BLaER1 treated with 17β-estradiol and CSF1 and Interleukin-3, amounts not matched to agents 10 nM and 100 nM (cell line): Measurements from ENCODE around the gene ZNF691.
"Not testable (repeated sequence)": the region's sequence is repeated elsewhere in the genome, so short reads cannot be mapped to it uniquely, and the experiment has no call there.

Experiments used
- H3K27ac ChIP-seq, 11 experiments: shearing (Covaris generic); formaldehyde crosslinking; 2 replicates each; pipeline ENCODE4 v1.8.1; 2022
- H3K27me3 ChIP-seq, 11 experiments: shearing (Covaris generic); formaldehyde crosslinking; 2 replicates each; pipeline ENCODE4 v1.8.1; 2022
- H3K36me3 ChIP-seq, 11 experiments: shearing (Covaris generic); formaldehyde crosslinking; 2 replicates each; pipeline ENCODE4 v1.8.1; 2022
- H3K4me1 ChIP-seq, 10 experiments: shearing (Covaris generic); formaldehyde crosslinking; 2 replicates each; pipeline ENCODE4 v1.8.1; 2022
- H3K4me2 ChIP-seq, 11 experiments: shearing (Covaris generic); formaldehyde crosslinking; 2 replicates each; pipeline ENCODE4 v1.8.1; 2022
- H3K4me3 ChIP-seq, 10 experiments: shearing (Covaris generic); formaldehyde crosslinking; 2 replicates each; pipeline ENCODE4 v1.8.1; 2022
- H3K9ac ChIP-seq, 11 experiments: shearing (Covaris generic); formaldehyde crosslinking; 2 replicates each; pipeline ENCODE4 v1.8.1; 2022
- H3K9me3 ChIP-seq, 11 experiments: shearing (Covaris generic); formaldehyde crosslinking; replicated peaks in 1 of 11; 2 replicates each; pipeline ENCODE4 v1.8.1; 2022
- H4K20me1 ChIP-seq, 11 experiments: shearing (Covaris generic); formaldehyde crosslinking; 2 replicates each; pipeline ENCODE4 v1.8.1; 2022
- Cebpa-rat ChIP-seq, 11 experiments: shearing (Covaris generic); IDR thresholded peaks; 2 replicates each; pipeline ENCODE4 v1.8.1; 2022

ZNF691 gene

DNA sequence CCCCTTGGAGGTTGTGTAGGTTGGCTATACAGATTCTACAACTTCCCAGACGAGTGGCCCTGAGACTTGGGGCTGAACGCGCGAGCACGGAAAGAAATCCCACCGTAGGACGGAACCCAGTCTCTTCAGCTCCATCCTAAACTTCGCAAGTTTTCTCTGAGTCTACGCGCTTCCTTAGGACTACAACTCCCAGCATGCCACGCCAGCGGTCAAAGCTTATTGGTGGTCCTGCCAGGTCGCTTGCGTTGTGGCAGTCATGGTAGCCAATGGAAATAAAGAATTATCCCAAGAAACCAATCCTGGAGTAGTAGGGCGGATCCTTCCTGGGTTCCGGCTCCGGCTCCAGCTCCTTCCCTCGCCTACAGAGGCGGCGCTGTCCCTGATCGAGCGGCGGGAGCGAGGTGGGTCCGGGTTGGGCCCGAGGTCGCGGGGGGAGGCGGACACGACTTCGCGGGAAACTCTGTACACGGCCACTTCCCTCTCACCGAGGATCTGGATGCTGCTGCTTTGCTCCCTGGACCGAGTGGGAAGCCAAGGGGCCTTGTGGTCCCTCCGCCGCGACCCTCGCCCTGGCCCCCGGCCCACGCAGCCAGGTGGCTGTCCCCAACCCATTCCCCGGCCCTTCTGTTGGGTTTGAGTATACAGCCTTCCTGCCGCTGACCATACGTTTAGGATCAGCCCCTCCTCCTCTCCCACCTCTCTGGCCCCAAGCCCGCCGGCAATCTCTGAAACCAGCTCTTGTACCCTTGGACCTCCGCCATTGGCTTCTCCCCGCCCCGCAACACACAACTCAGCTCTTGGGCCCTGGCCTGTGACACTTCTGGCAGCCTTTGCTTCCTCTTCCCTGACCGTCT is at the start of gene ZNF691:
Gene ZNF691, plus strand, starts transcription at position 357 of the 854 bp plus-strand sequence. CDS start 3,046 bp downstream, outside the sequence.
- no peak for TF ChIP-seq Cebpa-rat (IDR thresholded peaks at IDR 0.05)
- Histone ChIP-seq H3K4me1 (peaks cover 14 to 28% (median 17%) of the 10 kb centered on the region in 10 experiments), H3K4me3 (peak within 1 kb of the TSS; percentile 77 to 97 (median 87)), H3K27me3 (no peaks in the 10 kb centered on the region), H3K9me3 (peaks cover 14 to 24% (median 19%) of the 10 kb centered on the region in 11 experiments), H3K36me3 (peaks cover 24 to 52% (median 37%) of the 10 kb centered on the region in 11 experiments), H4K20me1 (no peaks in the 10 kb centered on the region), H3K27ac (peak within 1 kb of the TSS; percentile 84 to 94 (median 88)), H3K4me2 (peak within 1 kb of the TSS; percentile 86 to 93 (median 90)), H3K9ac (peak within 1 kb of the TSS; percentile 83 to 94 (median 90))

- TF ChIP-seq Cebpa-rat (IDR thresholded peaks at IDR 0.05): no peak
- H3K36me3 ChIP-seq: no peaks in the 10 kb centered on the region
- H3K9ac ChIP-seq: no peak overlapping the region
- H3K27me3 ChIP-seq: no peaks in the 10 kb centered on the region
- H4K20me1 ChIP-seq: no peaks in the 10 kb centered on the region
- no peaks in the 10 kb centered on the region for H3K9me3 ChIP-seq
- H3K4me1 ChIP-seq: peaks cover 0 to 8% (median 3%) of the 10 kb centered on the region in 10 experiments; a peak in 9 of 20 replicates
- H3K4me2 ChIP-seq: no peak overlapping the region
- no peak overlapping the region for H3K27ac ChIP-seq
- no peak overlapping the region for H3K4me3 ChIP-seq
These were observed 49.0 kb upstream of the ZNF691 start for GRCh38 chr1:42797414-42797813.

- Histone ChIP-seq H4K20me1 (no peaks in the 10 kb centered on the region), H3K9ac (no peak overlapping the region), H3K27ac (no peak overlapping the region), H3K36me3 (no peaks in the 10 kb centered on the region), H3K27me3 (no peaks in the 10 kb centered on the region), H3K4me1 (peaks cover 0 to 8% (median 3%) of the 10 kb centered on the region in 10 experiments; a peak in 9 of 20 replicates), H3K4me3 (no peak overlapping the region), H3K9me3 (no peaks in the 10 kb centered on the region), H3K4me2 (no peak overlapping the region)
- no peak for TF ChIP-seq Cebpa-rat (IDR thresholded peaks at IDR 0.05)
These were observed 48.4 kb upstream of the ZNF691 start for GRCh38 chr1:42797979-42798378.

- H3K4me1 ChIP-seq: peaks cover 0 to 8% (median 3%) of the 10 kb centered on the region in 10 experiments; a peak in 9 of 20 replicates
- H3K4me3 ChIP-seq: no peak overlapping the region
- TF ChIP-seq Cebpa-rat (IDR thresholded peaks at IDR 0.05): no peak
- H3K36me3 ChIP-seq: peaks cover 23 to 35% (median 26%) of the 10 kb centered on the region in 11 experiments
- H3K27me3 ChIP-seq: no peaks in the 10 kb centered on the region
- H3K9ac ChIP-seq: no peak overlapping the region
- H3K27ac ChIP-seq: no peak overlapping the region
- no peak overlapping the region for H3K4me2 ChIP-seq
- H4K20me1 ChIP-seq: no peaks in the 10 kb centered on the region
- H3K9me3 ChIP-seq: peaks cover 18 to 25% (median 22%) of the 10 kb centered on the region in 11 experiments
These were observed 44.5 kb upstream of the ZNF691 start for GRCh38 chr1:42801832-42802473.

- H3K4me1 ChIP-seq: peaks cover 0 to 10% (median 0%) of the 10 kb centered on the region in 10 experiments; a peak in 6 of 20 replicates
- TF ChIP-seq Cebpa-rat (IDR thresholded peaks at IDR 0.05): no peak
- H3K4me3 ChIP-seq: no peak overlapping the region
- H4K20me1 ChIP-seq: peaks cover 0 to 4% (median 0%) of the 10 kb centered on the region in 11 experiments; a peak in 1 of 22 replicates
- no peak overlapping the region for H3K4me2 ChIP-seq
- H3K27ac ChIP-seq: no peak overlapping the region
- no peaks in the 10 kb centered on the region for H3K27me3 ChIP-seq
- H3K36me3 ChIP-seq: peaks cover 23 to 49% (median 40%) of the 10 kb centered on the region in 11 experiments
- H3K9me3 ChIP-seq: peaks cover 18 to 25% (median 22%) of the 10 kb centered on the region in 11 experiments
- H3K9ac ChIP-seq: no peak overlapping the region
These were observed 40.2 kb upstream of the ZNF691 start for GRCh38 chr1:42806171-42806570.

- Histone ChIP-seq H3K27me3 (no peaks in the 10 kb centered on the region), H3K27ac (no peak overlapping the region), H4K20me1 (peaks cover 0 to 4% (median 0%) of the 10 kb centered on the region in 11 experiments; a peak in 1 of 22 replicates), H3K36me3 (peaks cover 23 to 53% (median 42%) of the 10 kb centered on the region in 11 experiments), H3K4me3 (no peak overlapping the region), H3K4me1 (peaks cover 0 to 10% (median 0%) of the 10 kb centered on the region in 10 experiments; a peak in 6 of 20 replicates), H3K4me2 (no peak overlapping the region), H3K9ac (no peak overlapping the region), H3K9me3 (peaks cover 18 to 25% (median 22%) of the 10 kb centered on the region in 11 experiments)
- no peak for TF ChIP-seq Cebpa-rat (IDR thresholded peaks at IDR 0.05)
These were observed 39.8 kb upstream of the ZNF691 start for GRCh38 chr1:42806593-42806992.

- Histone ChIP-seq H3K4me3 (no peak overlapping the region), H3K4me1 (peaks cover 0 to 10% (median 0%) of the 10 kb centered on the region in 10 experiments; a peak in 6 of 20 replicates), H3K4me2 (peak overlapping the region in 1 of 11 experiments; percentile 13; a peak in 2 of 22 replicates), H3K9me3 (peaks cover 18 to 25% (median 22%) of the 10 kb centered on the region in 11 experiments), H3K27me3 (no peaks in the 10 kb centered on the region), H4K20me1 (peaks cover 0 to 4% (median 0%) of the 10 kb centered on the region in 11 experiments; a peak in 1 of 22 replicates), H3K27ac (no peak overlapping the region), H3K9ac (no peak overlapping the region), H3K36me3 (peaks cover 23 to 53% (median 43%) of the 10 kb centered on the region in 11 experiments)
- TF ChIP-seq Cebpa-rat (IDR thresholded peaks at IDR 0.05): no peak
These were observed 39.3 kb upstream of the ZNF691 start for GRCh38 chr1:42807056-42807668.

GRCh38 chr1:42814815-42815214 is 31.6 kb upstream of the ZNF691 start:
- H3K9me3 ChIP-seq, H3K9ac ChIP-seq, H3K27ac ChIP-seq, H3K27me3 ChIP-seq, H3K4me3 ChIP-seq, H3K4me2 ChIP-seq: not testable (repeated sequence)
- peaks cover 18 to 25% (median 20%) of the 10 kb centered on the region in 10 experiments for H3K4me1 ChIP-seq
- H3K36me3 ChIP-seq: peaks cover 0 to 24% (median 20%) of the 10 kb centered on the region in 11 experiments; a peak in 13 of 22 replicates
- H4K20me1 ChIP-seq: peaks cover 0 to 11% (median 0%) of the 10 kb centered on the region in 11 experiments; a peak in 3 of 22 replicates
